ENCODE data around the gene CLEC2D.
A peak's percentile ranks its signal among the peaks of the same experiment; 100 is the strongest.
"Not testable (repeated sequence)": the region's sequence is repeated elsewhere in the genome, so short reads cannot be mapped to it uniquely, and the experiment has no call there.

CLEC2D gene

GRCh38 chr12:9701380-9702154 is 32.1 kb downstream of the CLEC2D start:
- no peak for DNase-seq

DNA sequence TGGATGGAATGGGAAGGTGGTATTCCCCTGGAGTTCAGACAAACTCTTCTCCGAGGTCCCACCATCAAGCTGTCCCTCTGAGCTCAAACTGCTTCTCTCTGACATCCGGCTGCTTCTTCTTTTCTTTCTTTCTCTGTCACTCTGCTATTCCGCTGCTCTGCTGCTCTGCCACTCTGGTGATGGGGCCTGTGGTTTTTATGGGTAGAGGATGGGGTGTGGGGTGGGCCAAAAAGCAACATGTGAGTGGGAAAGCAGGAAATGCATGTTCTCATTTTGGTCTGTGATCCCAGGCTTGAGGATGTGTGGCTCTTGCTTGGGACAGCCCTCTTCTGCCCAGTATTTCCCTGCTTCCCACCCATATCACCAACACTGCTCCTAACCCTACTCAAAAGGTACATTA is 32.7 kb downstream of the CLEC2D start:
- DNase-seq = peak; percentile 45

GRCh38 chr12:9704561-9704960 is 35.0 kb downstream of the CLEC2D start:
- not testable (repeated sequence) for DNase-seq

DNA sequence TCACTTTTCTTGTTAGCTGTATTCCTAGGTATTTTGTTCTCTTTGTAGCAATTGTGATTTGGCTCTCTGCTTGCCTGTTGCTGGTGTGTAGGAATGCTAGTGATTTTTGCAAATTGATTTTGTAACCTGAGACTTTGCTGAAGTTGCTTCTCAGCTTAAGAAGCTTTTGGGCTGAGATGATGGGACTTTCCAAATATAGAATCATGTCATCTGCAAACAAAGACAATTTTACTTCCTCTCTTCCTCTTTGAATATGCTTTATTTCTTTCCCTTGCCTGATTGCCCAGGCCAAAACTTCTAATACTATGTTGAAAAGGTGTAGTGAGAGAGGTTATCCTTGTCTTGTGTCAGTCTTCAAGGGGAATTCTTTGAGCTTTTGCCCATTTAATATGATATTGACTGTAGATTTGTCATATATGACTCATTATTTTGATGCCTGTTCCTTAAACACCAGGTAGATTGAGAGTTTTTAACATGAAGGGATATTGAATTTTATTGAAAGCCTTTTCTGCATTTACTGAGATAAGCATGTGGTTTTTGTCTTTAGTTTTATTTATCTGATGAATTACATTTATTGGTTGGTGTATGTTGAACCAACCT is 36.7 kb downstream of the CLEC2D start:
- DNase-seq = no peak

DNA sequence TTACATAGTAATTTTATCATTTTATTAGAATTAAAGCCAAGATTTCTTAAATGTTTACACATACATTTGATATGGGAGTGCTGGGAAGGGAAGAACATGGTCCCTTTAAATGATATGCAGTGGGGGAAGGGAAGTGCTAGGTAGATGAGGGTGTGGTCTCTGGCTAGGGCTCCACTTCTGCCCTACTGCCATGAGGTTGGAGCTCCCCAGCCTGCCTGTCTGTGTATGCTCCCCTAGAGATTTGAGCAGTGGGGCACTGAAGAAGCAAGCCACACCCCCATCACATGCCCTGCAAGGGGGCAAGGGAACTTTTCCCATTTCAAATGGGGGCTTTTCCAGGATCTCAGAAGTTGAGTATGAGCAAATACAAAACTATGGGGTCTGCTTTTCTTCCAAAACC is 37.8 kb downstream of the CLEC2D start:
- no peak for DNase-seq

DNA sequence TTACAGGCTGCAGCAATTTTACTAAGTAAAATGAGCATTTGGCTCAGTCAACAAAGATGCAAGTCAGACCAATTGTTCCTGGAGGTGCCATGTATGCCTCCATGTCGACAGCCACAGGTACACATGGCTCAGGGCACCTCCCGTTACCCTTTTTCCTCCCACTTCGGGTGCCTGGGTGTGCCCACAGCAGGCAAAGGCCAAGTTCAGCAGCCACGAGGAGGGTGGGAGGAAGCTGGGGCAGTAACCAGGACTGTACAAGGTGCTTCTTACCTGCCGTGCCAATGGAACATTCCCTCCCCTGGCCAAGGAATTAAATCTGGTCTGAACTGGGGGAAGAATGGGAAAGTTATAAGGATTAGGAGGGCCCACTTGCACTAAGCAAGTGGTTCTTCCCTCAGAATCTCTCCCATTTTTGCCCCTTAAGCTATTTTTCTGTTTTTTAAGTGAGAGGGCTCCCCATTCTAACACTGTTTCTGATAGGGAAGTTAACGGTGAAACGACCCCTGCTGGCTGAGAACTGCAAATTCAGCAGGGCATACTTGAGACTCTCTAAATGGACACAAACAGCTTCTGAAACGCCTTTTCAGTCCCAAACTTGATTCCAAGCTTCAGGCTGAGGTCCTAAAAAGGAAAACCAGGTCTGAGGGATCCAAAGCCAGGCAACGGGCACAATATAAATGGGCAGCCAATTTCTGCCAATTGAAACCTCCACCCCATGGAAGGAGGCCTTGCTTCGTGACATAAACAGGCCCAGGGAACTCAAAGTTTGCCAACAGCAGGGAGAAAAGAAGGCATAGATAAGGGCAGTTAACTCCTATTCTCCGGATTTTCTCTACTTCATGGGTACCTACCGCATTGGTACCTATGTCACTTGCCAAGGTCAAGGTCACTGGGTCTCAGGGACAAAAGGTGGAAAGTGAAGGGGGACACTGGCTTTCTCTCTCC is 38.6 kb downstream of the CLEC2D start:
- DNase-seq = peak; percentile 70

- DNase-seq = no peak
These were observed 39.3 kb downstream of the CLEC2D start for GRCh38 chr12:9708853-9709252.

GRCh38 chr12:9710584-9711375 is 41.3 kb downstream of the CLEC2D start:
- no peak for DNase-seq

DNA sequence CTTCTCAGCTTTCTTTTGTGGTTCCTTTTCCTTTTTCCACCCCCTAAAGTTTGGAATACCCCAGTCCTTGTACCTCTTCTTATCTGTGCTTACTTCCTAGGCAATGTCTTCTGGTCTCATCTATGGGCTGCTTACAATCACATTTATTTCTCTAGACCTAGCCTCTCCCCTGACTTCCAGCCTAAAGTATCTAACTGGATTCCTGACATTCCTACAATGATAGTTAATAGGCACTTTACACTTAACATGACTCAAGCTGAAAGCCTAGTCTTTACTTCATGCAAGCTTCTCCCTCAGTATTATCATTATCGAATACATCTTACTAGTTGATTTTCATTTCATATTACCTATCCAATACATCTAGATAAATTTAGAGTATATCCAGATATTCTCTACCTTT is 42.2 kb downstream of the CLEC2D start:
- no peak for DNase-seq

GRCh38 chr12:9713032-9713558 is 43.6 kb downstream of the CLEC2D start:
- DNase-seq = not testable (repeated sequence)

GRCh38 chr12:9717070-9717925 is 47.8 kb downstream of the CLEC2D start:
- DNase-seq = no peak

- no peak for DNase-seq
These were observed 49.5 kb downstream of the CLEC2D start for GRCh38 chr12:9718968-9719367.

GRCh38 chr12:9719790-9720189 is 50.3 kb downstream of the CLEC2D start:
- DNase-seq = no peak

GRCh38 chr12:9721394-9722092 is 52.0 kb downstream of the CLEC2D start:
- no peak for DNase-seq

DNA sequence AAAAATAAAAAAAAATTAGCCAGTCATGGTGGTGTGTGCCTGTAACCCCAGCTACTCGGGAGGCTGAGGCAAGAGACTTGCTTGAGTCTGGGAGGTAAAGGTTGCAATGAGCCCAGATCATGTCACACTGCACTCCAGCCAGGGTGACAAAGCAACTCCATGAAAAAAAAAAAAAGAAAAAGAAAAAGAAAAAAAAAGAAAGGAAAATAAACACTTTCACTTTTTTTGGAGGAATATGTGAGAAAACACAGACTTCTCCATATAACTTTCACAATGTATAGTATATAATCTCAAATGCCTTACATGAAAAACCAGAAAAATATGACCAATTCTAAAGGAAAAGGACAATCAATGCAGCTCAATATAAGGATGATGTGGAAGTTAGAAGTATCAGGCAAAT is 54.5 kb downstream of the CLEC2D start:
- no peak for DNase-seq

- no peak for DNase-seq
These were observed 55.8 kb downstream of the CLEC2D start for GRCh38 chr12:9725213-9725870.

- no peak for DNase-seq
These were observed 58.3 kb downstream of the CLEC2D start for GRCh38 chr12:9727813-9728212.

- DNase-seq = no peak
These were observed 59.6 kb downstream of the CLEC2D start for GRCh38 chr12:9729082-9729481.

GRCh38 chr12:9730011-9730410 is 60.5 kb downstream of the CLEC2D start:
- no peak for DNase-seq

DNA sequence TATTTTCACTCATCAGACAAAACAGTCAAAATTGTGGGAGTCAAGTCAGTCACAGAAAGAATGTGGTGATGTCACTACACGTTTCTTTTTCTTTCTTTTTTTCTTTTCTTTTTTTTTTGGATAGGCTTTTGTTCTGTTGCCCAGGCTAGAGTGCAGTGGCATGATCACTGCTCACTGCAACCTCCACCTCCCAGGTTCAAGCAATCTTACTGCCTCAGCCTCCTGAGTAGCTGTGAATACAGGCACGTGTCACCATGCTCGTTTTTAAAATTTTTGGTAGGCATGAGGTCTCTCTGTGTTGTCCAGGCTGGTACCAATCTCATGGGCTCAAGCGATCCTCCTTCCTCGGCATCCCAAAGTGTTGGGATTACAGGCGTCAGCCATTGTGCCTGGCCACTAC is 61.1 kb downstream of the CLEC2D start:
- DNase-seq = no peak

Data from stimulated activated CD4-positive, alpha-beta T cell treated with anti-CD3 and anti-CD28 coated beads, Interleukin-1b, Interleukin-23, amount 100 ng/mL, for 48 hours (primary cell).